HL-60 (cell line): Measurements from ENCODE around the gene ZBTB1.

ENCODE experiments used
- DNase-seq, 2 experiments: peaks; one replicate each; pipeline ENCODE4 v3.0.0-alpha.2; 2010 to 2020; ENCODE audit warnings: low read depth in 1 of 2, low spot score in 1 of 2
- H3K27ac ChIP-seq: fragments of 250-450 bp; sonication (Bioruptor Pico); replicated peaks from 2 replicates; pipeline ENCODE4 v1.5.1; 2020; ENCODE audit warnings: mild to moderate bottlenecking, moderate library complexity
- H3K27me3 ChIP-seq: fragments of 250-450 bp; sonication (Bioruptor Pico); 2 replicates; pipeline ENCODE4 v1.5.1; 2021; ENCODE audit warnings: mild to moderate bottlenecking, moderate library complexity; ENCODE audit not compliant: insufficient read depth, poor library complexity, severe bottlenecking
- H3K4me3 ChIP-seq: replicated peaks from 2 replicates; pipeline ENCODE4 v1.5.1; 2011; ENCODE audit warnings: mild to moderate bottlenecking, control low read depth, low read length; ENCODE audit not compliant: insufficient read depth
- GABPA ChIP-seq: IDR thresholded peaks from 2 replicates; pipeline ENCODE4 v1.6.1; 2012; ENCODE audit warnings: low read depth
- POLR2AphosphoS5 ChIP-seq: IDR thresholded peaks from 2 replicates; pipeline ENCODE4 v1.6.1; 2012; ENCODE audit warnings: low read depth
- SPI1 ChIP-seq: IDR thresholded peaks from 2 replicates; pipeline ENCODE4 v1.6.1; 2012; ENCODE audit warnings: low read depth, mild to moderate bottlenecking, borderline replicate concordance
- TF ChIP-seq, protein P1 (sequence below): IDR thresholded peaks from one replicate; pipeline ENCODE4 v1.5.1; 2011; ENCODE audit warnings: low read length, control low read depth, inconsistent platforms; ENCODE audit not compliant: insufficient read depth
- TF ChIP-seq, protein P2 (sequence below): IDR thresholded peaks from 2 replicates; pipeline ENCODE4 v1.6.1; 2012; ENCODE audit warnings: low read depth; ENCODE audit not compliant: insufficient replicate concordance

Gene ZBTB1

DNA sequence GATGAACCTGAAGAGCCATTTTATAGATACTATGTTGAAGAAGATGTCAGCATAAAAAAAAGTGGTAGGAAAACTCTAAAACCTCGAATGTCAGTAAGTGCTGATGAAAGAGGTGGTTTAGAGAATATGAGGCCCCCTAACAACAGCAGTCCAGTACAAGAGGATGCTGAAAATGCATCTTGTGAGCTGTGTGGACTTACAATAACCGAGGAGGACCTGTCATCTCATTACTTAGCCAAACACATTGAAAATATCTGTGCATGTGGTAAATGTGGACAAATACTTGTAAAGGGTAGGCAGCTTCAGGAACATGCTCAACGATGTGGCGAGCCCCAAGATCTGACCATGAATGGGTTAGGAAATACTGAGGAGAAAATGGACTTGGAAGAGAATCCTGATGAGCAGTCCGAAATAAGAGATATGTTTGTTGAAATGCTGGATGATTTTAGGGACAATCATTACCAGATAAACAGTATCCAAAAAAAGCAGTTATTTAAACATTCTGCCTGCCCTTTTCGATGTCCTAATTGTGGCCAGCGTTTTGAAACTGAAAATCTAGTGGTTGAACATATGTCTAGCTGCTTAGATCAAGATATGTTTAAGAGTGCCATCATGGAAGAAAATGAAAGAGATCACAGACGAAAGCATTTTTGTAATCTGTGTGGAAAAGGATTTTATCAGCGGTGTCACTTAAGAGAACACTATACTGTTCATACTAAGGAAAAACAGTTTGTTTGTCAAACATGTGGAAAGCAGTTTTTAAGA lies 18.2 kb downstream of the ZBTB1 start:
- no peak overlapping the region for H3K27ac ChIP-seq
- H3K27me3 ChIP-seq, result no peaks in the 10 kb centered on the region
- H3K4me3 ChIP-seq, result no peak overlapping the region
- TF ChIP-seq GABPA, result no peak
- TF ChIP-seq, protein P1, sequence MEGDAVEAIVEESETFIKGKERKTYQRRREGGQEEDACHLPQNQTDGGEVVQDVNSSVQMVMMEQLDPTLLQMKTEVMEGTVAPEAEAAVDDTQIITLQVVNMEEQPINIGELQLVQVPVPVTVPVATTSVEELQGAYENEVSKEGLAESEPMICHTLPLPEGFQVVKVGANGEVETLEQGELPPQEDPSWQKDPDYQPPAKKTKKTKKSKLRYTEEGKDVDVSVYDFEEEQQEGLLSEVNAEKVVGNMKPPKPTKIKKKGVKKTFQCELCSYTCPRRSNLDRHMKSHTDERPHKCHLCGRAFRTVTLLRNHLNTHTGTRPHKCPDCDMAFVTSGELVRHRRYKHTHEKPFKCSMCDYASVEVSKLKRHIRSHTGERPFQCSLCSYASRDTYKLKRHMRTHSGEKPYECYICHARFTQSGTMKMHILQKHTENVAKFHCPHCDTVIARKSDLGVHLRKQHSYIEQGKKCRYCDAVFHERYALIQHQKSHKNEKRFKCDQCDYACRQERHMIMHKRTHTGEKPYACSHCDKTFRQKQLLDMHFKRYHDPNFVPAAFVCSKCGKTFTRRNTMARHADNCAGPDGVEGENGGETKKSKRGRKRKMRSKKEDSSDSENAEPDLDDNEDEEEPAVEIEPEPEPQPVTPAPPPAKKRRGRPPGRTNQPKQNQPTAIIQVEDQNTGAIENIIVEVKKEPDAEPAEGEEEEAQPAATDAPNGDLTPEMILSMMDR, result no peak
- TF ChIP-seq, protein P2, sequence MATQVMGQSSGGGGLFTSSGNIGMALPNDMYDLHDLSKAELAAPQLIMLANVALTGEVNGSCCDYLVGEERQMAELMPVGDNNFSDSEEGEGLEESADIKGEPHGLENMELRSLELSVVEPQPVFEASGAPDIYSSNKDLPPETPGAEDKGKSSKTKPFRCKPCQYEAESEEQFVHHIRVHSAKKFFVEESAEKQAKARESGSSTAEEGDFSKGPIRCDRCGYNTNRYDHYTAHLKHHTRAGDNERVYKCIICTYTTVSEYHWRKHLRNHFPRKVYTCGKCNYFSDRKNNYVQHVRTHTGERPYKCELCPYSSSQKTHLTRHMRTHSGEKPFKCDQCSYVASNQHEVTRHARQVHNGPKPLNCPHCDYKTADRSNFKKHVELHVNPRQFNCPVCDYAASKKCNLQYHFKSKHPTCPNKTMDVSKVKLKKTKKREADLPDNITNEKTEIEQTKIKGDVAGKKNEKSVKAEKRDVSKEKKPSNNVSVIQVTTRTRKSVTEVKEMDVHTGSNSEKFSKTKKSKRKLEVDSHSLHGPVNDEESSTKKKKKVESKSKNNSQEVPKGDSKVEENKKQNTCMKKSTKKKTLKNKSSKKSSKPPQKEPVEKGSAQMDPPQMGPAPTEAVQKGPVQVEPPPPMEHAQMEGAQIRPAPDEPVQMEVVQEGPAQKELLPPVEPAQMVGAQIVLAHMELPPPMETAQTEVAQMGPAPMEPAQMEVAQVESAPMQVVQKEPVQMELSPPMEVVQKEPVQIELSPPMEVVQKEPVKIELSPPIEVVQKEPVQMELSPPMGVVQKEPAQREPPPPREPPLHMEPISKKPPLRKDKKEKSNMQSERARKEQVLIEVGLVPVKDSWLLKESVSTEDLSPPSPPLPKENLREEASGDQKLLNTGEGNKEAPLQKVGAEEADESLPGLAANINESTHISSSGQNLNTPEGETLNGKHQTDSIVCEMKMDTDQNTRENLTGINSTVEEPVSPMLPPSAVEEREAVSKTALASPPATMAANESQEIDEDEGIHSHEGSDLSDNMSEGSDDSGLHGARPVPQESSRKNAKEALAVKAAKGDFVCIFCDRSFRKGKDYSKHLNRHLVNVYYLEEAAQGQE, result no peak
- TF ChIP-seq SPI1, result no peak
- TF ChIP-seq POLR2AphosphoS5, result no peak
- DNase-seq, result no peak

DNA sequence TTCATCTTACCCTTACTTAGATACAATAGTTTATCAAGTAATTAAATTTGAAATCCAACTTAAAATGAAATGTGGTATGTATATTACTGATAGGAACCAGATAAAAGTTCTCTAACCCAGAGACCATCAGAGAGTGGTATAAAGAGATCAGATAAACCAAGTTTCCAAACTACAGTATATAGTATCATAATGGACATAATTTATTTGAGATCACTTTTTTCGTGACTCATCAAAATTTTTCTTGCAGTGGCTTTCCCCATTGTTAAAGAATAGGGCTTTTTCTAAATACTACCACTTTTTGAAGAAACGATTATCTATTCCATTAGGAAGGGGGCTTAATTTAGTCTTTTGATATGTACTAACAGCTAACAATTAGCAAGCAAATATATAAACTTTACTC lies 20.8 kb downstream of the ZBTB1 start:
- DNase-seq, result no peak
- Histone ChIP-seq H3K27ac (no peak overlapping the region), H3K4me3 (no peak overlapping the region), H3K27me3 (no peaks in the 10 kb centered on the region)
- TF ChIP-seq, protein P2, result no peak
- TF ChIP-seq GABPA (no peak), POLR2AphosphoS5 (no peak), SPI1 (no peak)
- TF ChIP-seq, protein P1, result no peak

DNA sequence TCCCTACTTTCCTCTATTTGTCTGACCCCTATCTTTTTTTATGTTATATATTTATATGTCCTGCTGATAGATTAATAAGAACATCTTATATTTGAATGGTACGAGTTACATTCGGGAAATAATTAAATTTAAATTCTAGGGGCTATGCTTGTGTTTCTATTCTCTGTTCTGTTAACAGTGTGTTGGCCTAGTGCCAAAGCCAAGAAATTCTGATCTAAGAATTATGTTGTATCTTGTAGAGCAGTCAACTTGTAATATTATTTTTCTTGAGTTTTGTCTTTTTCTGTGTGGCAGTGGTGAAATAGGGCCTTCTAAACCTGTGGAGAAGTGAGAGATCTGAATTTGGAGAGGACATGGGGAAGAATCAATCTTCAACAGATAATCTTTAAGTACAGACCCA lies 27.0 kb downstream of the ZBTB1 start:
- TF ChIP-seq, protein P2, result no peak
- TF ChIP-seq GABPA (no peak), POLR2AphosphoS5 (no peak), SPI1 (no peak)
- TF ChIP-seq, protein P1, result no peak
- no peak for DNase-seq
- H3K4me3 ChIP-seq, result no peak overlapping the region

More for the DNA sequence above, 27.0 kb downstream of the ZBTB1 start:
- no peak overlapping the region for H3K27ac ChIP-seq
- H3K27me3 ChIP-seq, result no peaks in the 10 kb centered on the region
